Activated CD4-positive, alpha-beta T cell treated with anti-CD3 and anti-CD28 coated beads, Interleukin-2, amount 50 U/mL, for 1 hour (primary cell): ENCODE measurements around the gene C4orf46.

Experiments used
- DNase-seq: peaks from one replicate; pipeline ENCODE4 v3.0.0-alpha.2; 2020

Gene C4orf46

GRCh38 chr4:158649111-158649680 is 22.5 kb downstream of the C4orf46 start:
- DNase-seq: no peak

GRCh38 chr4:158644760-158645159 is 26.9 kb downstream of the C4orf46 start:
- no peak for DNase-seq

- no peak for DNase-seq
These were observed 27.3 kb downstream of the C4orf46 start for GRCh38 chr4:158644356-158644755.

GRCh38 chr4:158636619-158637018 is 35.1 kb downstream of the C4orf46 start:
- no peak for DNase-seq

GRCh38 chr4:158630893-158631292 is 40.8 kb downstream of the C4orf46 start:
- DNase-seq: no peak

GRCh38 chr4:158625544-158625943 is 46.1 kb downstream of the C4orf46 start:
- DNase-seq: no peak

GRCh38 chr4:158624889-158625478 is 46.7 kb downstream of the C4orf46 start:
- DNase-seq: no peak

GRCh38 chr4:158622251-158622650 is 49.4 kb downstream of the C4orf46 start:
- DNase-seq: no peak

- DNase-seq: no peak
These were observed 50.0 kb downstream of the C4orf46 start for GRCh38 chr4:158621729-158622128.

GRCh38 chr4:158617956-158618355 is 53.7 kb downstream of the C4orf46 start:
- DNase-seq: no peak
